H9 (cell line): ENCODE measurements around the gene TSSC4. TPM values are rescaled to one million over a fixed set of nuclear protein-coding genes. Genes with fewer than 3 reads are reported as not detected.

ENCODE experiments used
- DNase-seq: peaks from one replicate; pipeline ENCODE4 v3.0.0-alpha.2; 2017
- H2AFZ ChIP-seq: one replicate; pipeline ENCODE4 v1.6.1; 2013; ENCODE audit warnings: mild to moderate bottlenecking, low read length, control low read depth, moderate library complexity
- H2AK5ac ChIP-seq: 2 replicates; pipeline ENCODE4 v1.6.1; 2013; ENCODE audit warnings: low read length, control low read depth, mixed read lengths; ENCODE audit not compliant: insufficient read length
- H2BK120ac ChIP-seq: one replicate; pipeline ENCODE4 v1.6.1; 2013; ENCODE audit warnings: low read depth, mild to moderate bottlenecking, low read length, control low read depth, inconsistent platforms; ENCODE audit not compliant: poor library complexity, severe bottlenecking
- H2BK12ac ChIP-seq: 2 replicates; pipeline ENCODE4 v1.6.1; 2013; ENCODE audit warnings: low read length, control low read depth, mixed read lengths, low read depth; ENCODE audit not compliant: insufficient read length
- H2BK15ac ChIP-seq: 2 replicates; pipeline ENCODE4 v1.6.1; 2013; ENCODE audit warnings: low read depth, low read length, control low read depth
- H2BK20ac ChIP-seq: one replicate; pipeline ENCODE4 v1.6.1; 2013; ENCODE audit warnings: low read depth, mild to moderate bottlenecking, low read length, control low read depth, inconsistent platforms; ENCODE audit not compliant: poor library complexity, severe bottlenecking
- H2BK5ac ChIP-seq: 2 replicates; pipeline ENCODE4 v1.6.1; 2013; ENCODE audit warnings: low read length, control low read depth, mixed read lengths; ENCODE audit not compliant: insufficient read length
- H3K14ac ChIP-seq: 2 replicates; pipeline ENCODE4 v1.6.1; 2013; ENCODE audit warnings: low read length, control low read depth; ENCODE audit not compliant: insufficient read depth
- H3K18ac ChIP-seq: 2 replicates; pipeline ENCODE4 v1.6.1; 2013; ENCODE audit warnings: low read depth, mild to moderate bottlenecking, mixed read lengths, low read length, control low read depth; ENCODE audit not compliant: insufficient read length
- H3K23ac ChIP-seq: 2 replicates; pipeline ENCODE4 v1.6.1; 2013; ENCODE audit warnings: low read length, control low read depth, mixed read lengths, low read depth; ENCODE audit not compliant: insufficient read length
- H3K23me2 ChIP-seq: 2 replicates; pipeline ENCODE4 v1.6.1; 2013; ENCODE audit warnings: low read depth, mild to moderate bottlenecking, mixed read lengths, low read length, control low read depth; ENCODE audit not compliant: insufficient read length, poor library complexity, severe bottlenecking
- H3K27ac ChIP-seq: 2 replicates; pipeline ENCODE4 v1.5.1; 2013; ENCODE audit warnings: low read length, control low read depth, mixed read lengths, low read depth; ENCODE audit not compliant: insufficient read length
- H3K27me3 ChIP-seq: 2 replicates; pipeline ENCODE4 v1.6.1; 2013; ENCODE audit warnings: low read length, control low read depth, inconsistent platforms; ENCODE audit not compliant: insufficient read depth
- H3K4ac ChIP-seq: 2 replicates; pipeline ENCODE4 v1.6.1; 2013; ENCODE audit warnings: low read depth, mild to moderate bottlenecking, control low read depth, inconsistent platforms, low read length, moderate library complexity
- H3K4me1 ChIP-seq: 2 replicates; pipeline ENCODE4 v1.6.1; 2013; ENCODE audit warnings: low read length, control low read depth, inconsistent platforms; ENCODE audit not compliant: insufficient read depth
- H3K4me2 ChIP-seq: 2 replicates; pipeline ENCODE4 v1.6.1; 2013; ENCODE audit warnings: low read length, control low read depth, mixed read lengths; ENCODE audit not compliant: insufficient read length, insufficient read depth
- H3K56ac ChIP-seq: 2 replicates; pipeline ENCODE4 v1.6.1; 2013; ENCODE audit warnings: low read depth, mild to moderate bottlenecking, mixed read lengths, low read length, control low read depth; ENCODE audit not compliant: insufficient read length
- H3K79me1 ChIP-seq: 2 replicates; pipeline ENCODE4 v1.6.1; 2013; ENCODE audit warnings: low read depth, mild to moderate bottlenecking, moderate library complexity, low read length, control low read depth, inconsistent platforms; ENCODE audit not compliant: insufficient read depth, poor library complexity, severe bottlenecking
- H3K79me2 ChIP-seq: 2 replicates; pipeline ENCODE4 v1.6.1; 2013; ENCODE audit warnings: low read length, control low read depth, inconsistent platforms; ENCODE audit not compliant: insufficient read depth
- H3K9ac ChIP-seq: 2 replicates; pipeline ENCODE4 v1.6.1; 2013; ENCODE audit warnings: low read length, control low read depth, mixed read lengths; ENCODE audit not compliant: insufficient read length; ENCODE audit errors: extremely low read depth
- H3K9me3 ChIP-seq: one replicate; pipeline ENCODE4 v1.6.1; 2013; ENCODE audit warnings: low read depth, low read length, inconsistent platforms; ENCODE audit not compliant: control insufficient read depth
- H3T11ph ChIP-seq: one replicate; pipeline ENCODE4 v1.6.1; 2013; ENCODE audit warnings: mild to moderate bottlenecking, low read length, control low read depth, inconsistent platforms
- H4K20me1 ChIP-seq: one replicate; pipeline ENCODE4 v1.6.1; 2013; ENCODE audit not compliant: control insufficient read depth, insufficient read length, insufficient read depth
- H4K5ac ChIP-seq: 2 replicates; pipeline ENCODE4 v1.6.1; 2013; ENCODE audit warnings: low read depth, mild to moderate bottlenecking, mixed read lengths, low read length, control low read depth; ENCODE audit not compliant: insufficient read length
- H4K8ac ChIP-seq: replicated peaks from 2 replicates; pipeline ENCODE4 v1.6.1; 2013; ENCODE audit warnings: low read length, control low read depth, mixed read lengths, low read depth; ENCODE audit not compliant: insufficient read length
- H4K91ac ChIP-seq: 2 replicates; pipeline ENCODE4 v1.6.1; 2013; ENCODE audit warnings: low read depth, mild to moderate bottlenecking, moderate library complexity, mixed read lengths, low read length, control low read depth; ENCODE audit not compliant: insufficient read length
- H3K27ac Mint-ChIP-seq, 3 experiments: 2 replicates in 2 of 3; 3 replicates in 1 of 3; pipeline ENCODE4 v1.8.0; 2020 to 2021; ENCODE audit warnings: mixed read lengths in 3 of 3, mild to moderate bottlenecking in 1 of 3, moderate library complexity in 1 of 3
- H3K27me3 Mint-ChIP-seq: 2 replicates; pipeline ENCODE4 v1.8.0; 2021; ENCODE audit warnings: low read depth, mild to moderate bottlenecking, moderate library complexity, mixed read lengths
- H3K36me3 Mint-ChIP-seq, 3 experiments: 2 replicates in 2 of 3; 3 replicates in 1 of 3; pipeline ENCODE4 v1.8.0; 2020 to 2021; ENCODE audit warnings: low read depth in 3 of 3, mixed read lengths in 3 of 3; ENCODE audit not compliant: insufficient read depth in 1 of 3
- H3K4me1 Mint-ChIP-seq, 2 experiments: 2 replicates each; pipeline ENCODE4 v1.8.0; 2020; ENCODE audit warnings: mixed read lengths in 2 of 2
- H3K4me3 Mint-ChIP-seq, 2 experiments: 2 replicates in 1 of 2; 3 replicates in 1 of 2; pipeline ENCODE4 v1.8.0; 2020 to 2021; ENCODE audit warnings: mild to moderate bottlenecking in 2 of 2, mixed read lengths in 2 of 2, moderate library complexity in 1 of 2
- H3K9me3 Mint-ChIP-seq, 2 experiments: 2 replicates in 1 of 2; 3 replicates in 1 of 2; pipeline ENCODE4 v1.8.0; 2020; ENCODE audit warnings: mild to moderate bottlenecking in 2 of 2, mixed read lengths in 2 of 2, moderate library complexity in 1 of 2
- CTCF ChIP-seq: fragments of 200-600 bp; sonication (generic); conservative IDR thresholded peaks from 3 replicates; pipeline ENCODE4 v1.8.0; 2021; ENCODE audit warnings: antibody characterized with exemption, mild to moderate bottlenecking
- WGBS: extraction: QIAGEN DNeasy Blood & Tissue Kit; methylation state at CpG from one replicate; pipeline ENCODE4 v1.1.7; 2013; ENCODE audit warnings: missing lambda C conversion rate, low lambda C conversion rate, mixed read lengths; ENCODE audit not compliant: insufficient read length; ENCODE audit errors: extremely low coverage; 5-methylcytosine and 5-hydroxymethylcytosine counted together
- total RNA-seq: library from RNA; stranded (reverse); gene quantifications from 2 replicates; pipeline ENCODE4 v1.2.1, GENCODE V29; 2021

Gene TSSC4
- total RNA-seq, 1 experiment from 2014 or later = 51.0 TPM

- no peaks in the 10 kb centered on the region for H3K79me2 ChIP-seq
- H3K56ac ChIP-seq = no peak overlapping the region
- Mint-ChIP-seq H3K4me3 (no peak overlapping the region), H3K9me3 (peaks cover 0 to 4% of the 10 kb centered on the region in 2 experiments; a peak in 2 of 5 replicates), H3K27me3 (peaks cover 100% of the 10 kb centered on the region), H3K27ac (no peak overlapping the region), H3K36me3 (no peaks in the 10 kb centered on the region; a peak in 1 of 7 replicates), H3K4me1 (peaks cover 0 to under 1% of the 10 kb centered on the region in 2 experiments; a peak in 1 of 4 replicates)
- H2BK12ac ChIP-seq = no peak overlapping the region
- no peak overlapping the region for H3T11ph ChIP-seq
- H4K5ac ChIP-seq = no peak overlapping the region
- H3K79me1 ChIP-seq = no peaks in the 10 kb centered on the region
- H3K23ac ChIP-seq = no peak overlapping the region
- H3K14ac ChIP-seq = no peak overlapping the region
- H3K18ac ChIP-seq = no peak overlapping the region
- no peak overlapping the region for H3K4me2 ChIP-seq
- no peak overlapping the region for H4K8ac ChIP-seq
- H2BK20ac ChIP-seq = no peak overlapping the region
- H3K4ac ChIP-seq = no peak overlapping the region
- no peak overlapping the region for H3K27ac ChIP-seq
- WGBS = no CpG with 5 or more reads among the region's 19 CpGs
- no peak overlapping the region for H2BK120ac ChIP-seq
- no peak overlapping the region for H2AK5ac ChIP-seq
- no peak overlapping the region for H2BK15ac ChIP-seq
- no peaks in the 10 kb centered on the region for H3K9me3 ChIP-seq
- no peak overlapping the region for H4K91ac ChIP-seq
- peaks cover 3% of the 10 kb centered on the region for H3K23me2 ChIP-seq
- no peak overlapping the region for H2AFZ ChIP-seq
- H2BK5ac ChIP-seq = no peak overlapping the region
- no peak overlapping the region for H3K9ac ChIP-seq
- no peaks in the 10 kb centered on the region for H4K20me1 ChIP-seq
- no peaks in the 10 kb centered on the region for H3K4me1 ChIP-seq
- DNase-seq = no peak
- H3K27me3 ChIP-seq = peaks cover 21% of the 10 kb centered on the region; the same call in 1 of the 2 replicates
- TF ChIP-seq CTCF = no peak
Observed at GRCh38 chr11:2450321-2451041, 49.9 kb downstream of the TSSC4 start.
